GM19463 (cell line): Measurements from ENCODE around the gene DUX4.
"Not testable (repeated sequence)": the region's sequence is repeated elsewhere in the genome, so short reads cannot be mapped to it uniquely, and the experiment has no call there.

ENCODE experiments used
- ATAC-seq: cut with Tn5 transposase; IDR thresholded peaks from one replicate; pipeline ENCODE4 v1.9.1; 2021; ENCODE audit warnings: mild to moderate bottlenecking, moderate library complexity; ENCODE audit not compliant: unreplicated experiment

DUX4 gene

GRCh38 chr4:190173428-190173827 lies at the start of gene DUX4:
Gene DUX4, plus strand, starts transcription at chr4:190173774. Its CDS starts 0 bp downstream, at chr4:190173774.
- ATAC-seq, result not testable (repeated sequence)

GRCh38 chr4:190175436-190175835 lies 1.9 kb downstream of the DUX4 start:
- not testable (repeated sequence) for ATAC-seq

GRCh38 chr4:190177727-190178605 lies 4.4 kb downstream of the DUX4 start:
- ATAC-seq, result not testable (repeated sequence)

GRCh38 chr4:190178606-190178990 lies 5.0 kb downstream of the DUX4 start:
- not testable (repeated sequence) for ATAC-seq

- peak; percentile 44 for ATAC-seq
Observed at GRCh38 chr4:190179030-190179739, 5.6 kb downstream of the DUX4 start.

- peak; percentile 13 for ATAC-seq
Observed at GRCh38 chr4:190179740-190180094, 6.1 kb downstream of the DUX4 start.

GRCh38 chr4:190180947-190181346 lies 7.4 kb downstream of the DUX4 start:
- ATAC-seq, result not testable (repeated sequence)

GRCh38 chr4:190181481-190182100 lies 8.0 kb downstream of the DUX4 start:
- ATAC-seq, result not testable (repeated sequence)

- not testable (repeated sequence) for ATAC-seq
Observed at GRCh38 chr4:190203510-190203909, 29.9 kb downstream of the DUX4 start.
